Mucosa of descending colon (tissue), 3 donors: Measurements from ENCODE around the gene NEDD9. TPM values are rescaled to one million over a fixed set of nuclear protein-coding genes. Genes with fewer than 3 reads are reported as not detected.

Experiments
- ATAC-seq: fragments of 200-7000 bp; cut with Tn5 transposase; one replicate; pipeline ENCODE4 v1.9.1; 2020; ENCODE audit warnings: mild to moderate bottlenecking, moderate library complexity
- DNase-seq, 3 donors: peaks; one replicate each; pipeline ENCODE4 v3.0.0-alpha.2; 2020
- H3K36me3 ChIP-seq: fragments of 200-600 bp; one replicate; pipeline ENCODE4 v1.8.0; 2021; ENCODE audit warnings: low read depth, mild to moderate bottlenecking
- H3K4me1 ChIP-seq: fragments of 200-600 bp; one replicate; pipeline ENCODE4 v1.8.0; 2021; ENCODE audit warnings: low read depth, mild to moderate bottlenecking
- H3K4me3 ChIP-seq: fragments of 200-600 bp; one replicate; pipeline ENCODE4 v1.8.0; 2021; ENCODE audit warnings: mild to moderate bottlenecking
- H3K9me3 ChIP-seq: fragments of 200-600 bp; one replicate; pipeline ENCODE4 v1.8.0; 2021; ENCODE audit warnings: mild to moderate bottlenecking
- intact Hi-C, 2 donors: fragments of 100-400 bp; cut with DNase I in 1 of 2; cut with micrococcal nuclease in 1 of 2; formaldehyde crosslinking; loops; one replicate each; pipeline versions ENCODE4 v1.11.0 to v1.11.1; 2022; cut with DNase I, micrococcal nuclease
- total RNA-seq, 3 donors: library from RNA; stranded (reverse); fragmentation: NEBNext Ultra II Directional in 2 of 3; extraction: Animal tissue kit (Norgen Biotek cat#: 25700) in 2 of 3; gene quantifications; one replicate each; pipeline versions ENCODE4 v1.2.1 to v1.2.4, GENCODE V29; 2021 to 2023
- TF ChIP-seq, protein P1 (sequence below): fragments of 200-600 bp; IDR thresholded peaks from one replicate; pipeline ENCODE4 v1.8.0; 2022; ENCODE audit warnings: antibody characterized with exemption, mild to moderate bottlenecking
- donor health status: DM: no; HTN: no; CAD: no; lungs with moderate emphysema.
- donor health status: DM: no; HTN: no; CAD: no.
- donor health status: DM: no; HTN: yes; CAD: no.

The NEDD9 gene
- total RNA-seq, 3 donors from 2014 or later, result 41.4 to 66.6 (median 62.1) TPM

DNA sequence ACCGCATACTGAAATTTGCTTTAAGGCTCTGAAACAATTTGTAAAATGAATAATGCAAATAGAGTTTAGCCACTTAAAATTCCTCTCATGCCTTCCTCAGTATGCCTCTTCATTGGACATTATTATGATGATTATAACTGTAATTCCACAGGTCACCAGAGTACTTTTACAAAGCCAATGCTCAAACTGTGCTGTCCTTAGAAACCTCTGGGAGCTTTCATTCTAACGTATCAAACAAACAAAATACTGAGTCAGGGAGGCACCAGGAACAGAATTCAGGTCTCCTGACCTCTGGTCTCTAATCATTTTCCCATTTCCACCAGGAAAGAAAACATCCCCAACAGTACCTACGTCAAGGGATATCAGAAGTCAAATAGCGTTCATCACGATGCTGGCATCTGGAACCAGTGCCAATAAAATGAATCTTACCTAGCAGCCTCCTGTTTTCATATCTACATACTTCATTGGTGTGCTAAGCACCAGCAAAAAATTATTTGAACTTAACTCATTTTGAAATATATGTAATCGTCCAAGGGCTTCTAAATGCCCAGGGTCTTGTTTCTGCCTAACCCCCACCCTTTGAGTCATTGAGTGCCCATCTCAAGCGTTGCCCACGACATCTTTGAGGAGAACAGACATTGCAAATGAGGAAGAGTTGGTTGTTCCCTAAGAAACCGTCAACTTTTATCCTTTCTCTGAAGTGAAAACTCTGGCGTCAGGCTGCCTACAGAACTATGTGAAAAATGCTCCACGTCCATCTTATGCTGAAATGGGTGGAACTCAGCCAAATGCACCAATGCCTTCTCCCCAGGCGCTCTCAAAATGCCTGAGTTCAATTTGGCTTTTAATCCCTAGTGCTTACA is 37.9 kb downstream of the NEDD9 start:
- ATAC-seq, result no peak
- no peak for DNase-seq
- no peak overlapping the region for H3K4me3 ChIP-seq

DNA sequence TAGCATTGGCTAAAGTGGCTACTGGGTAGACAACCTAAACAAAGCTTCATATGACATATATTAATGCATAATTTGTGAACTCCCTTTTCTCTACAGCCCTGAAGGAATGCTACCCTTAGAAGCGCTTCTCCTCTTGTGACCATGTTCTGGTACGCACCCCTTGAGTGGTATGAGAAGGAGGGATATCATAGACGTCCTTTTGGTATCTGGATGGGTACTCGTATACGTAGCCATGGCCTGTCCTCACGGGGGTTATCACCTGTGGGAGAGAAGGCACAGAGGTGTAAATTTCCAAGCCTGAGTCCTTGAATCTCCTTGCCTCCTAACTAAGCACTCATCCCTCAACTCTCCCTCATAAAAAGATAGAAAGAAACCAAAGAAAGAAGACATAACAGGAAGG is 39.0 kb downstream of the NEDD9 start:
- no peaks in the 10 kb centered on the region for H3K9me3 ChIP-seq
- DNase-seq (no peak), ATAC-seq (no peak)
- TF ChIP-seq, protein P1, sequence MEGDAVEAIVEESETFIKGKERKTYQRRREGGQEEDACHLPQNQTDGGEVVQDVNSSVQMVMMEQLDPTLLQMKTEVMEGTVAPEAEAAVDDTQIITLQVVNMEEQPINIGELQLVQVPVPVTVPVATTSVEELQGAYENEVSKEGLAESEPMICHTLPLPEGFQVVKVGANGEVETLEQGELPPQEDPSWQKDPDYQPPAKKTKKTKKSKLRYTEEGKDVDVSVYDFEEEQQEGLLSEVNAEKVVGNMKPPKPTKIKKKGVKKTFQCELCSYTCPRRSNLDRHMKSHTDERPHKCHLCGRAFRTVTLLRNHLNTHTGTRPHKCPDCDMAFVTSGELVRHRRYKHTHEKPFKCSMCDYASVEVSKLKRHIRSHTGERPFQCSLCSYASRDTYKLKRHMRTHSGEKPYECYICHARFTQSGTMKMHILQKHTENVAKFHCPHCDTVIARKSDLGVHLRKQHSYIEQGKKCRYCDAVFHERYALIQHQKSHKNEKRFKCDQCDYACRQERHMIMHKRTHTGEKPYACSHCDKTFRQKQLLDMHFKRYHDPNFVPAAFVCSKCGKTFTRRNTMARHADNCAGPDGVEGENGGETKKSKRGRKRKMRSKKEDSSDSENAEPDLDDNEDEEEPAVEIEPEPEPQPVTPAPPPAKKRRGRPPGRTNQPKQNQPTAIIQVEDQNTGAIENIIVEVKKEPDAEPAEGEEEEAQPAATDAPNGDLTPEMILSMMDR, result no peak
- intact Hi-C loops, result no loop called here
- H3K4me1 ChIP-seq, result no peaks in the 10 kb centered on the region
- no peak overlapping the region for H3K4me3 ChIP-seq
- peaks cover 5% of the 10 kb centered on the region for H3K36me3 ChIP-seq

More for the DNA sequence above, 37.9 kb downstream of the NEDD9 start:
- intact Hi-C loops, result no loop called here
- no peaks in the 10 kb centered on the region for H3K36me3 ChIP-seq
- no peaks in the 10 kb centered on the region for H3K4me1 ChIP-seq
- H3K9me3 ChIP-seq, result no peaks in the 10 kb centered on the region
- TF ChIP-seq, protein P1, result no peak

DNA sequence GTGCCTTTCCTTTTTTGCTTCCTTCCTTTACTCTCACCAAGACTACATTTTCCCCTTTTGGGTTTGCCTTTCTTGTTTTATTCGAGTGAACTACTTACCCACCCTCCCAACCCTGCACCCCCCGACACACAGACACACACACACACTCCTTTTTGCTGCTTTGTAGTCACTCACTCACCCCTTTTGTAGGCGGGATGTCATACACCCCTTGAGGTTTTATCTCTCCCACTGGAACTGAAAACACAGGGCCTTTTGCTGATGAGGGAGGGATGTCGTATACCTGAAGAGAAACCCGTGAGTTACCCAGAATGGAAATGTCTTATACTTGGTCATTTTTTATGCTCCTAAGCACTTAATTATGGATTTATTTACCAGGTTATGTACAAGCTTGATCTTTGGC is 40.3 kb downstream of the NEDD9 start:
- intact Hi-C loops, result no loop called here
- Histone ChIP-seq H3K4me3 (no peak overlapping the region), H3K36me3 (peaks cover 5% of the 10 kb centered on the region), H3K4me1 (peaks cover 7% of the 10 kb centered on the region), H3K9me3 (no peaks in the 10 kb centered on the region)
- TF ChIP-seq, protein P1, result no peak
- ATAC-seq (no peak), DNase-seq (no peak)

DNA sequence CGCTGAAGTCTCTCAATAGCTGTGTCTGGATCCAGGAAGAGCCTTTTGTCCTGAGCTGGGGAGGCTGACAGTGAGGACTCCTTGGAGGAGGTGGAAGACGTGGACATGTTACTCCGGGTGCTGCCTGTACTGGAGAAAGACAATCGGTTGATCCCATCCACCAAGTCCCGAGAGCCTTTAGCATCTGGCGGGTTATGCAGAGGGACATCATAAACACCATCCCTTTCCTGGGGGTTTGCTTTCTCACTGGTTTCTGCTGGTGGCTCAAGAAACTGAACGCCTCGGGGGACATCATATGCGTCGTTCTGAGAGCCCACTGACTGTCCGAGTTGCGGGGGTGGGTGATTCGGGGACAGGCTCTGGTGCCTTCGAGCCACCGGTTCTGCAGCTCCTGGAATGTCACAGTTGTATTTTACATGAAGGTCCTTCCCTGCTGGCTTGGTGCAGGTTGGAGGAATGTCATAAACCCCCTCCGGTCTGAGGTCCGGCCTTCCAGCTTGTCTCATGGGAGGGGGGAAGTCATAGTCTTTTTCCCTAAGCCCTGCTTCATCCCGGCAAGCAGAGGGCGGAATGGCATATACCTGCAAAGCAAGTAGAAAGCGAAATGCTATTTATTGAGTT is 41.7 kb downstream of the NEDD9 start:
- no peak for DNase-seq
- no peak for ATAC-seq
- Histone ChIP-seq H3K4me3 (no peak overlapping the region), H3K36me3 (peaks cover 5% of the 10 kb centered on the region), H3K9me3 (no peaks in the 10 kb centered on the region), H3K4me1 (peaks cover 7% of the 10 kb centered on the region)
- intact Hi-C loops, result no loop called here
- TF ChIP-seq, protein P1, result no peak

DNA sequence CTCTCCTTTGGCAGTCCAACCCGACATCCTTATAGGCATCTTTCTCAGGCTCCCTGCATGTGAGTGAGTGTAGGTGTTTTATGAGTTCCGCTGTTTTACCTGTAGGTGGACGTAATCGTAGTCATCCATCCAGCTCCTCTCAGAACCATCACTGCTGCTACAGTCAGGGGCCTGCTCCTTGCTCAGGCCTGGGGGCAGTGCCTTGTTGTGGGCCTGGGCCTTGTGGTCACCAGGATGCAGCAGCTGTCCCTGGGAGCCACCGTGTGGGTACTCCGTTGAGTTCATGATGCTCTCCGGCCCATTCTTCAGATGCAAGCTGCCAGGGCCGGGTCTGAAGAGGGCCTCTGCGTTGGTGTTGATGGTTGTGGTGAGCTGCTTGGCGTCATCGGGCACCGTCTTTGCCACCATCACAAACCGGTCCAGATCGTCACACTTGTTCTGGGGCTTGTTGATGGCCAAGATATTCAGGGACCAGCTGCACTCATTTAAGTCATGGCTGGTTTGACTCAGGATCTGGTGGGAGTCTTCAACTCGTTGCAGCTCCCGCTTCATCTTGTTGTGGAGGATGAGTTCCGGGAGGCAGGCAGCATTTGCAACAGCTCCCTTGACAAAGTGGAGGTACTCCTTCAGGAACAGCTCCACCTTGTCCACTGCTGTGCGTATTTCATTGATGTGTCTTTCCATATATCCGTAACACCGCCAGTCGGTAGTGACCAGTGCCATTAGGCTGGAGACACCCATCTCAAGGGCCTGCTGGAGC is 42.4 kb downstream of the NEDD9 start:
- ATAC-seq (no peak), DNase-seq (no peak)
- H3K36me3 ChIP-seq, result peaks cover 5% of the 10 kb centered on the region
- intact Hi-C loops, result no loop called here
- peaks cover 7% of the 10 kb centered on the region for H3K4me1 ChIP-seq
- TF ChIP-seq, protein P1, result no peak
- H3K4me3 ChIP-seq, result no peak overlapping the region
- no peaks in the 10 kb centered on the region for H3K9me3 ChIP-seq
